GM12801 (cell line): ENCODE results near the gene DEFB114.

Source experiments
- CTCF ChIP-seq: IDR thresholded peaks from one replicate; pipeline ENCODE4 v1.5.1; 2011; ENCODE audit warnings: control low read depth; ENCODE audit not compliant: insufficient read length; ENCODE audit errors: extremely low read depth

DEFB114 gene

GRCh38 chr6:49980898-49981297, 16.9 kb upstream of the DEFB114 start:
- TF ChIP-seq CTCF, result no peak

- TF ChIP-seq CTCF, result no peak
Measured at GRCh38 chr6:49979584-49979983, 15.6 kb upstream of the DEFB114 start.

- TF ChIP-seq CTCF, result no peak
Measured at GRCh38 chr6:49978332-49979226, 14.6 kb upstream of the DEFB114 start.

- TF ChIP-seq CTCF, result no peak
Measured at GRCh38 chr6:49969605-49970004, 5.6 kb upstream of the DEFB114 start, which contains the start of gene DEFB113. TSS of gene DEFB113 (minus strand) at chr6:49969625. CDS start at chr6:49969625, 0 bp downstream.

GRCh38 chr6:49966823-49967222, 2.9 kb upstream of the DEFB114 start:
- no peak for TF ChIP-seq CTCF

GRCh38 chr6:49966334-49966733, 2.4 kb upstream of the DEFB114 start:
- no peak for TF ChIP-seq CTCF

GRCh38 chr6:49958180-49958579, 5.8 kb downstream of the DEFB114 start:
- no peak for TF ChIP-seq CTCF
